GM23338 (cell line): ENCODE results near the gene FRAT2. TPM values are rescaled to one million over a fixed set of nuclear protein-coding genes. Genes with fewer than 3 reads are reported as not detected.

Experiments
- ATAC-seq: fragments of 200-7000 bp; cut with Tn5 transposase; 3 replicates; pipeline ENCODE4 v1.9.1; 2020
- DNase-seq: peaks from one replicate; pipeline ENCODE4 v3.0.0-alpha.2; 2015; ENCODE audit warnings: low spot score
- H2AFZ ChIP-seq: fragments of 200-600 bp; sonication (generic); 2 replicates; pipeline ENCODE4 v1.8.0; 2016; ENCODE audit warnings: antibody characterized with exemption, mild to moderate bottlenecking, moderate library complexity
- H3F3A ChIP-seq: fragments of 200-600 bp; sonication (generic); replicated peaks from 2 replicates; pipeline ENCODE4 v1.8.0; 2017; ENCODE audit warnings: antibody characterized with exemption, mixed run types, low read depth
- H3K27ac ChIP-seq: fragments of 200-600 bp; sonication (generic); 2 replicates; pipeline ENCODE4 v1.6.1; 2016; ENCODE audit warnings: low read depth
- H3K27me3 ChIP-seq: fragments of 200-600 bp; sonication (generic); 2 replicates; pipeline ENCODE4 v1.8.0; 2016; ENCODE audit warnings: mild to moderate bottlenecking, mixed run types, moderate library complexity; ENCODE audit not compliant: insufficient read depth
- H3K36me3 ChIP-seq: fragments of 200-600 bp; sonication (generic); 2 replicates; pipeline ENCODE4 v1.8.0; 2016; ENCODE audit warnings: mild to moderate bottlenecking; ENCODE audit not compliant: insufficient read depth
- H3K4me1 ChIP-seq: fragments of 200-600 bp; sonication (generic); 2 replicates; pipeline ENCODE4 v1.8.0; 2016; ENCODE audit warnings: mild to moderate bottlenecking, moderate library complexity; ENCODE audit not compliant: insufficient read depth
- H3K4me2 ChIP-seq: fragments of 200-600 bp; sonication (generic); 2 replicates; pipeline ENCODE4 v1.7.1; 2017; ENCODE audit warnings: mixed run types
- H3K4me3 ChIP-seq: fragments of 200-600 bp; sonication (generic); 2 replicates; pipeline ENCODE4 v1.6.1; 2016; ENCODE audit warnings: mixed run types
- H3K79me2 ChIP-seq: fragments of 200-600 bp; sonication (generic); replicated peaks from 2 replicates; pipeline ENCODE4 v1.8.0; 2017; ENCODE audit warnings: mild to moderate bottlenecking; ENCODE audit not compliant: insufficient read depth
- H3K9me2 ChIP-seq: fragments of 200-600 bp; sonication (generic); 2 replicates; pipeline ENCODE4 v1.8.0; 2017; ENCODE audit not compliant: insufficient read depth
- H4K20me1 ChIP-seq: fragments of 200-600 bp; sonication (generic); replicated peaks from 2 replicates; pipeline ENCODE4 v1.8.0; 2017; ENCODE audit warnings: mild to moderate bottlenecking; ENCODE audit not compliant: insufficient read depth
- H3K27ac Mint-ChIP-seq: 2 replicates; pipeline ENCODE4 v1.8.0; 2020; ENCODE audit warnings: inconsistent platforms, mild to moderate bottlenecking, moderate library complexity, mixed read lengths
- H3K27me3 Mint-ChIP-seq: 3 replicates; pipeline ENCODE4 v1.8.0; 2022; ENCODE audit warnings: low read depth, mild to moderate bottlenecking, moderate library complexity, mixed read lengths, inconsistent platforms; ENCODE audit not compliant: insufficient read depth, poor library complexity
- H3K36me3 Mint-ChIP-seq: 3 replicates; pipeline ENCODE4 v1.8.0; 2021; ENCODE audit warnings: low read depth, mild to moderate bottlenecking, inconsistent platforms, moderate library complexity, mixed read lengths
- H3K4me1 Mint-ChIP-seq: 3 replicates; pipeline ENCODE4 v1.8.0; 2020; ENCODE audit warnings: mild to moderate bottlenecking, inconsistent platforms, mixed read lengths
- H3K4me3 Mint-ChIP-seq: 3 replicates; pipeline ENCODE4 v1.8.0; 2021; ENCODE audit warnings: moderate library complexity, mild to moderate bottlenecking, inconsistent platforms, mixed read lengths
- H3K9me3 Mint-ChIP-seq: 3 replicates; pipeline ENCODE4 v1.8.0; 2020; ENCODE audit warnings: moderate library complexity, mild to moderate bottlenecking, inconsistent platforms, mixed read lengths
- EZH2phosphoT487 ChIP-seq: fragments of 200-600 bp; sonication (generic); IDR thresholded peaks from one replicate; pipeline ENCODE4 v1.8.1; 2018; ENCODE audit warnings: antibody characterized with exemption; ENCODE audit not compliant: unreplicated experiment
- JUNB ChIP-seq: IDR thresholded peaks from one replicate; pipeline ENCODE4 v1.6.1; 2016; ENCODE audit warnings: antibody characterized with exemption; ENCODE audit not compliant: unreplicated experiment
- NANOG ChIP-seq: IDR thresholded peaks from 2 replicates; pipeline ENCODE4 v1.6.1; 2016; ENCODE audit warnings: antibody characterized with exemption, borderline replicate concordance
- STAT1 ChIP-seq: IDR thresholded peaks from one replicate; pipeline ENCODE4 v1.6.1; 2016; ENCODE audit warnings: antibody characterized with exemption; ENCODE audit not compliant: unreplicated experiment
- ZNF114 ChIP-seq: fragments of 250-450 bp; sonication (Bioruptor Pico); IDR thresholded peaks from 2 replicates; pipeline ENCODE4 v1.5.0; 2020; ENCODE audit warnings: mild to moderate bottlenecking, moderate library complexity
- ZNF331 ChIP-seq: fragments of 250-450 bp; sonication (Bioruptor Pico); IDR thresholded peaks from 2 replicates; pipeline ENCODE4 v1.5.0; 2020; ENCODE audit warnings: low read depth, mild to moderate bottlenecking, moderate library complexity
- polyA plus RNA-seq: library from polyadenylated mRNA; unstranded; fragments of >200 nt; fragmentation: Nextera tagmentation; extraction: Ambion mirVana; gene quantifications from 2 replicates; pipeline ENCODE4 v1.2.1, GENCODE V29; 2016
- total RNA-seq: library from RNA; depleted of rRNA; stranded (reverse); fragments of >200 nt; shearing (Covaris generic); gene quantifications from 2 replicates; pipeline ENCODE4 v1.2.3, GENCODE V29; 2014
- TF ChIP-seq, protein P1 (sequence below), 2 experiments: fragments of 200-600 bp in 1 of 2; sonication (generic) in 1 of 2; conservative IDR thresholded peaks; 2 replicates each; pipeline versions ENCODE4 v1.5.1 to v1.6.1; 2016 to 2017; ENCODE audit warnings: antibody characterized with exemption in 2 of 2, low read depth in 2 of 2, mild to moderate bottlenecking in 2 of 2, moderate library complexity in 1 of 2
- TF ChIP-seq, protein P2 (sequence below): IDR thresholded peaks from 2 replicates; pipeline ENCODE4 v1.6.1; 2016; ENCODE audit warnings: antibody characterized with exemption
- TF ChIP-seq, protein P3 (sequence below): fragments of 250-450 bp; sonication (Bioruptor Pico); IDR thresholded peaks from 2 replicates; pipeline ENCODE4 v1.5.0; 2020; ENCODE audit warnings: mild to moderate bottlenecking, moderate library complexity

Gene FRAT2
- total and polyA plus RNA-seq, 2 experiments from 2014 or later: 24.5 to 109 TPM

DNA sequence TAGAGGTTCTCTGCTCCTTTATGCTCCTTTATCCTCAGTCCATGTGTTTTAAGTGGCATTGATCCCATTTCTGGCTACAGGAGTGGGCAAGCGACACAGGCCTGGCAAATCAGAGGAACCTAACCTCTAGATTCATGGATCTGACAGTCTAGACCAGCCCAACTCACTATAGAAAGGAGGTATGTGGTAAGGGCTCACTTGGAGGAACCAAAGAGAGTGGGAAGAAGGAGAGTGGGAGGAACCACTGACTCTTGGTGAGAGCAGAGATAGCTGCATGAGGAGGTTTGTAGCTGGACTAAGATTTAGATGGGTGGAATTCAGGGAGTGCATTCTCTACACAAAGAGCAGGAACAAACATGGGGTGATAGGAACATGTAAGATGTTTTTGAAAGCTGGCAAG, 27.1 kb downstream of the FRAT2 start:
- no peaks in the 10 kb centered on the region for H4K20me1 ChIP-seq
- no peaks in the 10 kb centered on the region for H3K36me3 ChIP-seq
- ATAC-seq: no peak
- H3K4me3 ChIP-seq: no peak overlapping the region
- TF ChIP-seq STAT1 (no peak), EZH2phosphoT487 (no peak), NANOG (no peak)
- TF ChIP-seq, protein P1, sequence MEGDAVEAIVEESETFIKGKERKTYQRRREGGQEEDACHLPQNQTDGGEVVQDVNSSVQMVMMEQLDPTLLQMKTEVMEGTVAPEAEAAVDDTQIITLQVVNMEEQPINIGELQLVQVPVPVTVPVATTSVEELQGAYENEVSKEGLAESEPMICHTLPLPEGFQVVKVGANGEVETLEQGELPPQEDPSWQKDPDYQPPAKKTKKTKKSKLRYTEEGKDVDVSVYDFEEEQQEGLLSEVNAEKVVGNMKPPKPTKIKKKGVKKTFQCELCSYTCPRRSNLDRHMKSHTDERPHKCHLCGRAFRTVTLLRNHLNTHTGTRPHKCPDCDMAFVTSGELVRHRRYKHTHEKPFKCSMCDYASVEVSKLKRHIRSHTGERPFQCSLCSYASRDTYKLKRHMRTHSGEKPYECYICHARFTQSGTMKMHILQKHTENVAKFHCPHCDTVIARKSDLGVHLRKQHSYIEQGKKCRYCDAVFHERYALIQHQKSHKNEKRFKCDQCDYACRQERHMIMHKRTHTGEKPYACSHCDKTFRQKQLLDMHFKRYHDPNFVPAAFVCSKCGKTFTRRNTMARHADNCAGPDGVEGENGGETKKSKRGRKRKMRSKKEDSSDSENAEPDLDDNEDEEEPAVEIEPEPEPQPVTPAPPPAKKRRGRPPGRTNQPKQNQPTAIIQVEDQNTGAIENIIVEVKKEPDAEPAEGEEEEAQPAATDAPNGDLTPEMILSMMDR (conservative IDR thresholded peaks at IDR 0.05; ENCODE audit: low read depth in 2 of 2): no peak
- TF ChIP-seq, protein P2, sequence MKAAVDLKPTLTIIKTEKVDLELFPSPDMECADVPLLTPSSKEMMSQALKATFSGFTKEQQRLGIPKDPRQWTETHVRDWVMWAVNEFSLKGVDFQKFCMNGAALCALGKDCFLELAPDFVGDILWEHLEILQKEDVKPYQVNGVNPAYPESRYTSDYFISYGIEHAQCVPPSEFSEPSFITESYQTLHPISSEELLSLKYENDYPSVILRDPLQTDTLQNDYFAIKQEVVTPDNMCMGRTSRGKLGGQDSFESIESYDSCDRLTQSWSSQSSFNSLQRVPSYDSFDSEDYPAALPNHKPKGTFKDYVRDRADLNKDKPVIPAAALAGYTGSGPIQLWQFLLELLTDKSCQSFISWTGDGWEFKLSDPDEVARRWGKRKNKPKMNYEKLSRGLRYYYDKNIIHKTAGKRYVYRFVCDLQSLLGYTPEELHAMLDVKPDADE: no peak
- H3F3A ChIP-seq: no peaks in the 10 kb centered on the region
- peak overlapping the region; percentile 74; the same call in 1 of the 2 replicates for H2AFZ ChIP-seq
- Mint-ChIP-seq H3K4me3 (no peak overlapping the region), H3K27me3 (peaks cover 6% of the 10 kb centered on the region), H3K9me3 (no peaks in the 10 kb centered on the region), H3K36me3 (no peaks in the 10 kb centered on the region), H3K4me1 (no peaks in the 10 kb centered on the region), H3K27ac (no peak overlapping the region)
- no peak overlapping the region for H3K27ac ChIP-seq
- no peaks in the 10 kb centered on the region for H3K27me3 ChIP-seq
- H3K9me2 ChIP-seq: peaks cover 5% of the 10 kb centered on the region; the same call in 1 of the 2 replicates
- no peak overlapping the region for H3K4me2 ChIP-seq
- no peaks in the 10 kb centered on the region for H3K79me2 ChIP-seq
- no peaks in the 10 kb centered on the region for H3K4me1 ChIP-seq
- no peak for DNase-seq

DNA sequence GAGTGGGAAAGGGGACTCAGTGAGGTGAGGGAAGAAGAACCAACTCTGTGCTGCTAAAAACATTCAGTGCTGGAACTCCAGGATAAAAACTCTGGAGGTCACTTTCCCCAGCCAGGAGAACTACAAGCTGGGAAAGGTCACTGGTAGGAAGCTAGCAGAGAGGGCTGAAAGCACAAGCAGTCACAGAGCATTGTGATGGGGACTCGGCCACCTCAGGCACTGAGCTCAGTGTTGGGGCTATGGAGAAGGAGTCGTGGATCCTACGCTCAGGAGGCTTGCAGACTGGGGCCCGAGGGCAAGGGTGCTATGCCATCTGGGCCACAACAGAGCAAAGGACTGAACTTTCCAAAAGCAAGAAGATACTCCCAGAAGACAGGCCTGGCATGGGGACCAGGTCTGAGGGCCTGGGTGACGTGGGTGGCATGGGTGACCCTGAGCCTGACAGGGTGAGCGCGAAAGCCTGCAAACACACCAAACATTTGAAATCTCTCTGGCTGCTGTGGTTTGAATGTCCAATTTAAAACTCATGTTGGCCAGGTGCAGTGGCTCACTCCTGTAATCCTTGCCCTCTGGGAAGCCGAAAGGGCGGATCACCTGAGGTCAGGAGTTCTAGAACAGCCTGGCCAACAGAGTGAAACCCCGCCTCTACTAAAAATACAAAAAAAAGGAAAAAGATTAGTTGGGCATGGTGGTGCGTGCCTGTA, 32.3 kb downstream of the FRAT2 start:
- Histone ChIP-seq H4K20me1 (no peaks in the 10 kb centered on the region), H3K36me3 (no peaks in the 10 kb centered on the region), H2AFZ (no peak overlapping the region), H3K4me3 (no peak overlapping the region), H3K79me2 (no peaks in the 10 kb centered on the region), H3K4me1 (no peaks in the 10 kb centered on the region), H3K9me2 (no peaks in the 10 kb centered on the region), H3K27ac (no peak overlapping the region), H3K27me3 (no peaks in the 10 kb centered on the region), H3F3A (0 out of 2 replicates have a peak, but pooled peaks cover 3% of the 10 kb centered on the region), H3K4me2 (no peak overlapping the region)
- Mint-ChIP-seq H3K4me3 (no peak overlapping the region), H3K9me3 (no peaks in the 10 kb centered on the region), H3K36me3 (no peaks in the 10 kb centered on the region), H3K4me1 (no peaks in the 10 kb centered on the region), H3K27ac (no peak overlapping the region), H3K27me3 (peaks cover 4% of the 10 kb centered on the region)
- no peak for ATAC-seq
- DNase-seq: no peak
- TF ChIP-seq ZNF114: no peak
- no peak for TF ChIP-seq JUNB
- no peak for TF ChIP-seq ZNF331
- TF ChIP-seq, protein P3, sequence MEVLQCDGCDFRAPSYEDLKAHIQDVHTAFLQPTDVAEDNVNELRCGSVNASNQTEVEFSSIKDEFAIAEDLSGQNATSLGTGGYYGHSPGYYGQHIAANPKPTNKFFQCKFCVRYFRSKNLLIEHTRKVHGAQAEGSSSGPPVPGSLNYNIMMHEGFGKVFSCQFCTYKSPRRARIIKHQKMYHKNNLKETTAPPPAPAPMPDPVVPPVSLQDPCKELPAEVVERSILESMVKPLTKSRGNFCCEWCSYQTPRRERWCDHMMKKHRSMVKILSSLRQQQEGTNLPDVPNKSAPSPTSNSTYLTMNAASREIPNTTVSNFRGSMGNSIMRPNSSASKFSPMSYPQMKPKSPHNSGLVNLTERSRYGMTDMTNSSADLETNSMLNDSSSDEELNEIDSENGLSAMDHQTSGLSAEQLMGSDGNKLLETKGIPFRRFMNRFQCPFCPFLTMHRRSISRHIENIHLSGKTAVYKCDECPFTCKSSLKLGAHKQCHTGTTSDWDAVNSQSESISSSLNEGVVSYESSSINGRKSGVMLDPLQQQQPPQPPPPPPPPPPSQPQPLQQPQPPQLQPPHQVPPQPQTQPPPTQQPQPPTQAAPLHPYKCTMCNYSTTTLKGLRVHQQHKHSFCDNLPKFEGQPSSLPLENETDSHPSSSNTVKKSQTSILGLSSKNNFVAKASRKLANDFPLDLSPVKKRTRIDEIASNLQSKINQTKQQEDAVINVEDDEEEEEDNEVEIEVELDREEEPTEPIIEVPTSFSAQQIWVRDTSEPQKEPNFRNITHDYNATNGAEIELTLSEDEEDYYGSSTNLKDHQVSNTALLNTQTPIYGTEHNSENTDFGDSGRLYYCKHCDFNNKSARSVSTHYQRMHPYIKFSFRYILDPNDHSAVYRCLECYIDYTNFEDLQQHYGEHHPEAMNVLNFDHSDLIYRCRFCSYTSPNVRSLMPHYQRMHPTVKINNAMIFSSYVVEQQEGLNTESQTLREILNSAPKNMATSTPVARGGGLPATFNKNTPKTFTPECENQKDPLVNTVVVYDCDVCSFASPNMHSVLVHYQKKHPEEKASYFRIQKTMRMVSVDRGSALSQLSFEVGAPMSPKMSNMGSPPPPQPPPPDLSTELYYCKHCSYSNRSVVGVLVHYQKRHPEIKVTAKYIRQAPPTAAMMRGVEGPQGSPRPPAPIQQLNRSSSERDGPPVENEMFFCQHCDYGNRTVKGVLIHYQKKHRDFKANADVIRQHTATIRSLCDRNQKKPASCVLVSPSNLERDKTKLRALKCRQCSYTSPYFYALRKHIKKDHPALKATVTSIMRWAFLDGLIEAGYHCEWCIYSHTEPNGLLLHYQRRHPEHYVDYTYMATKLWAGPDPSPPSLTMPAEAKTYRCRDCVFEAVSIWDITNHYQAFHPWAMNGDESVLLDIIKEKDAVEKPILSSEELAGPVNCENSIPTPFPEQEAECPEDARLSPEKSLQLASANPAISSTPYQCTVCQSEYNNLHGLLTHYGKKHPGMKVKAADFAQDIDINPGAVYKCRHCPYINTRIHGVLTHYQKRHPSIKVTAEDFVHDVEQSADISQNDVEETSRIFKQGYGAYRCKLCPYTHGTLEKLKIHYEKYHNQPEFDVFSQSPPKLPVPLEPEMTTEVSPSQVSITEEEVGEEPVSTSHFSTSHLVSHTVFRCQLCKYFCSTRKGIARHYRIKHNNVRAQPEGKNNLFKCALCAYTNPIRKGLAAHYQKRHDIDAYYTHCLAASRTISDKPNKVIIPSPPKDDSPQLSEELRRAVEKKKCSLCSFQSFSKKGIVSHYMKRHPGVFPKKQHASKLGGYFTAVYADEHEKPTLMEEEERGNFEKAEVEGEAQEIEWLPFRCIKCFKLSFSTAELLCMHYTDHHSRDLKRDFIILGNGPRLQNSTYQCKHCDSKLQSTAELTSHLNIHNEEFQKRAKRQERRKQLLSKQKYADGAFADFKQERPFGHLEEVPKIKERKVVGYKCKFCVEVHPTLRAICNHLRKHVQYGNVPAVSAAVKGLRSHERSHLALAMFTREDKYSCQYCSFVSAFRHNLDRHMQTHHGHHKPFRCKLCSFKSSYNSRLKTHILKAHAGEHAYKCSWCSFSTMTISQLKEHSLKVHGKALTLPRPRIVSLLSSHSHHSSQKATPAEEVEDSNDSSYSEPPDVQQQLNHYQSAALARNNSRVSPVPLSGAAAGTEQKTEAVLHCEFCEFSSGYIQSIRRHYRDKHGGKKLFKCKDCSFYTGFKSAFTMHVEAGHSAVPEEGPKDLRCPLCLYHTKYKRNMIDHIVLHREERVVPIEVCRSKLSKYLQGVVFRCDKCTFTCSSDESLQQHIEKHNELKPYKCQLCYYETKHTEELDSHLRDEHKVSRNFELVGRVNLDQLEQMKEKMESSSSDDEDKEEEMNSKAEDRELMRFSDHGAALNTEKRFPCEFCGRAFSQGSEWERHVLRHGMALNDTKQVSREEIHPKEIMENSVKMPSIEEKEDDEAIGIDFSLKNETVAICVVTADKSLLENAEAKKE: no peak
